Right lobe of liver (tissue), 6 donors: ENCODE results near the gene ATP6V0E1. TPM values are rescaled to one million over a fixed set of nuclear protein-coding genes. Genes with fewer than 3 reads are reported as not detected.
A peak's percentile ranks its signal among the peaks of the same experiment; 100 is the strongest.

Source experiments
- ATAC-seq, 4 donors: fragments of 200-7000 bp; cut with Tn5 transposase; one replicate each; pipeline ENCODE4 v1.9.1; 2020; ENCODE audit warnings: mild to moderate bottlenecking in 4 of 4, moderate library complexity in 4 of 4
- DNase-seq, 3 donors: peaks; one replicate each; pipeline ENCODE4 v3.0.0-alpha.2; 2020
- H3K27ac ChIP-seq, 3 donors: fragments of 200-600 bp; one replicate each; pipeline ENCODE4 v1.8.0; 2022
- H3K27me3 ChIP-seq, 2 donors: fragments of 200-600 bp; one replicate each; pipeline ENCODE4 v1.8.0; 2022
- H3K36me3 ChIP-seq, 4 donors: fragments of 200-600 bp; sonication (generic) in 1 of 4; one replicate each; pipeline versions ENCODE4 v1.5.1 to v1.8.0; 2017 to 2022; ENCODE audit warnings: control low read depth in 1 of 4
- H3K4me1 ChIP-seq, 4 donors: fragments of 200-600 bp; sonication (generic) in 1 of 4; one replicate each; pipeline versions ENCODE4 v1.5.1 to v1.8.0; 2017 to 2022; ENCODE audit warnings: control low read depth in 1 of 4
- H3K4me3 ChIP-seq, 3 donors: fragments of 200-600 bp; one replicate each; pipeline ENCODE4 v1.8.0; 2022
- H3K9me3 ChIP-seq, 4 donors: fragments of 200-600 bp; sonication (generic) in 1 of 4; one replicate each; pipeline versions ENCODE4 v1.5.1 to v1.8.0; 2017 to 2022; ENCODE audit warnings: control low read depth in 1 of 4
- CTCF ChIP-seq, 4 donors: fragments of 200-600 bp in 3 of 4; fragments of 450-650 bp in 1 of 4; IDR thresholded peaks; one replicate each; pipeline versions ENCODE4 v1.5.1 to v1.8.0; 2016 to 2022; ENCODE audit warnings: antibody characterized with exemption in 4 of 4, mild to moderate bottlenecking in 2 of 4
- POLR2A ChIP-seq: fragments of 450-650 bp; IDR thresholded peaks from one replicate; pipeline ENCODE4 v1.6.1; 2017; ENCODE audit warnings: antibody characterized with exemption, mild to moderate bottlenecking
- WGBS: methylation state at CpG from one replicate; pipeline ENCODE4 v1.1.6; 2018; ENCODE audit warnings: low coverage, low lambda C conversion rate; ENCODE audit not compliant: insufficient coverage; ENCODE audit errors: missing lambda C conversion rate; 5-methylcytosine and 5-hydroxymethylcytosine counted together
- intact Hi-C, 2 donors: fragments of 100-400 bp; cut with DNase I; formaldehyde crosslinking; loops; one replicate each; pipeline versions ENCODE4 v1.11.2 to v1.14.1; 2022
- total RNA-seq, 6 experiments: library from RNA; depleted of rRNA in 2 of 6; stranded (reverse); fragments of >200 nt in 2 of 6; fragmentation: NEBNext Ultra II Directional in 3 of 6; extraction: Animal tissue kit (Norgen Biotek cat#: 25700) in 3 of 6; gene quantifications; one replicate each; pipeline versions ENCODE4 v1.1.0 to v1.2.4, GENCODE V29; 2016 to 2023
- donor health status: DM: no; HTN: yes; CAD: no.
- donor health status: DM: no; HTN: no; CAD: no.
- donor health status: DM: no; HTN: no; CAD: no.
- donor health status: DM: no; HTN: yes; CAD: no.
- donor health status: DM: no; HTN: yes; CAD: no.

Gene ATP6V0E1
- total RNA-seq, 6 experiments from 2014 or later, result 83.1 to 202 (median 116) TPM

GRCh38 chr5:173035904-173036707 lies 52.5 kb downstream of the ATP6V0E1 start:
- H3K27ac ChIP-seq, result peak overlapping the region; percentile 5 to 70 (median 51)
- intact Hi-C loops, result no loop called here
- 80% methylated on average over 18 of the region's 24 CpGs for WGBS
- ATAC-seq (no peak), DNase-seq (no peak)
- no peaks in the 10 kb centered on the region for H3K4me1 ChIP-seq
- no peak overlapping the region for H3K4me3 ChIP-seq
- H3K9me3 ChIP-seq, result no peaks in the 10 kb centered on the region
- peaks cover 0 to 8% (median 0%) of the 10 kb centered on the region in 4 donors for H3K36me3 ChIP-seq
- TF ChIP-seq POLR2A (no peak), CTCF (IDR thresholded peaks at IDR 0.05) (no peak)
- H3K27me3 ChIP-seq, result no peaks in the 10 kb centered on the region

GRCh38 chr5:173039188-173039587 lies 55.6 kb downstream of the ATP6V0E1 start:
- 78% methylated on average over 3 of the region's 3 CpGs for WGBS
- no peaks in the 10 kb centered on the region for H3K9me3 ChIP-seq
- no peak for ATAC-seq
- H3K27ac ChIP-seq, result no peak overlapping the region
- intact Hi-C loops, result no loop called here
- H3K36me3 ChIP-seq, result peaks cover 0 to 8% (median 0%) of the 10 kb centered on the region in 4 donors
- TF ChIP-seq CTCF (IDR thresholded peaks at IDR 0.05) (no peak), POLR2A (no peak)
- no peaks in the 10 kb centered on the region for H3K4me1 ChIP-seq
- no peak for DNase-seq
- no peaks in the 10 kb centered on the region for H3K27me3 ChIP-seq
- H3K4me3 ChIP-seq, result no peak overlapping the region

GRCh38 chr5:173039964-173040363 lies 56.4 kb downstream of the ATP6V0E1 start:
- intact Hi-C loops, result loop anchor here in 1 of 2 donors (10.0 kb wide), 1 partner anchor 45 kb away; no protein-coding TSS in a partner anchor
- H3K9me3 ChIP-seq, result no peaks in the 10 kb centered on the region
- no peak overlapping the region for H3K4me3 ChIP-seq
- H3K36me3 ChIP-seq, result peaks cover 0 to under 1% (median 0%) of the 10 kb centered on the region in 4 donors
- DNase-seq (no peak), ATAC-seq (no peak)
- 94% methylated on average over 4 of the region's 5 CpGs for WGBS
- H3K27me3 ChIP-seq, result no peaks in the 10 kb centered on the region
- H3K4me1 ChIP-seq, result no peaks in the 10 kb centered on the region
- no peak overlapping the region for H3K27ac ChIP-seq
- no peak for TF ChIP-seq CTCF (IDR thresholded peaks at IDR 0.05)
- TF ChIP-seq POLR2A, result no peak

GRCh38 chr5:173041881-173042762 lies 58.6 kb downstream of the ATP6V0E1 start:
- Histone ChIP-seq H3K36me3 (no peaks in the 10 kb centered on the region), H3K9me3 (no peaks in the 10 kb centered on the region), H3K27ac (no peak overlapping the region), H3K4me3 (no peak overlapping the region), H3K27me3 (no peaks in the 10 kb centered on the region), H3K4me1 (no peaks in the 10 kb centered on the region)
- intact Hi-C loops, result loop anchor here in 1 of 2 donors (10.0 kb wide), 1 partner anchor 47 kb away; no protein-coding TSS in a partner anchor
- WGBS, result 62% methylated on average over 6 of the region's 7 CpGs
- TF ChIP-seq POLR2A, result no peak
- DNase-seq (no peak), ATAC-seq (peak in 1 of 4 donors; percentile 19)
